Stimulated activated CD8-positive, alpha-beta memory T cell treated with anti-CD3 and anti-CD28 coated beads, Interleukin-7, amount 100 ng/mL, for 1 hour (primary cell): ENCODE measurements around the gene ACSL5.

Source experiments
- DNase-seq, 2 donors: peaks; one replicate each; pipeline ENCODE4 v3.0.0-alpha.2; 2020; ENCODE audit warnings: low read depth in 2 of 2

The ACSL5 gene, protein sequence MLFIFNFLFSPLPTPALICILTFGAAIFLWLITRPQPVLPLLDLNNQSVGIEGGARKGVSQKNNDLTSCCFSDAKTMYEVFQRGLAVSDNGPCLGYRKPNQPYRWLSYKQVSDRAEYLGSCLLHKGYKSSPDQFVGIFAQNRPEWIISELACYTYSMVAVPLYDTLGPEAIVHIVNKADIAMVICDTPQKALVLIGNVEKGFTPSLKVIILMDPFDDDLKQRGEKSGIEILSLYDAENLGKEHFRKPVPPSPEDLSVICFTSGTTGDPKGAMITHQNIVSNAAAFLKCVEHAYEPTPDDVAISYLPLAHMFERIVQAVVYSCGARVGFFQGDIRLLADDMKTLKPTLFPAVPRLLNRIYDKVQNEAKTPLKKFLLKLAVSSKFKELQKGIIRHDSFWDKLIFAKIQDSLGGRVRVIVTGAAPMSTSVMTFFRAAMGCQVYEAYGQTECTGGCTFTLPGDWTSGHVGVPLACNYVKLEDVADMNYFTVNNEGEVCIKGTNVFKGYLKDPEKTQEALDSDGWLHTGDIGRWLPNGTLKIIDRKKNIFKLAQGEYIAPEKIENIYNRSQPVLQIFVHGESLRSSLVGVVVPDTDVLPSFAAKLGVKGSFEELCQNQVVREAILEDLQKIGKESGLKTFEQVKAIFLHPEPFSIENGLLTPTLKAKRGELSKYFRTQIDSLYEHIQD

GRCh38 chr10:112373912-112374338 lies at the start of gene ACSL5:
Gene ACSL5, plus strand, starts transcription at chr10:112374116. Its CDS starts 20,831 bp downstream, at chr10:112394947.
- DNase-seq: no peak

GRCh38 chr10:112327678-112328077 lies 46.2 kb upstream of the ACSL5 start:
- no peak for DNase-seq

DNA sequence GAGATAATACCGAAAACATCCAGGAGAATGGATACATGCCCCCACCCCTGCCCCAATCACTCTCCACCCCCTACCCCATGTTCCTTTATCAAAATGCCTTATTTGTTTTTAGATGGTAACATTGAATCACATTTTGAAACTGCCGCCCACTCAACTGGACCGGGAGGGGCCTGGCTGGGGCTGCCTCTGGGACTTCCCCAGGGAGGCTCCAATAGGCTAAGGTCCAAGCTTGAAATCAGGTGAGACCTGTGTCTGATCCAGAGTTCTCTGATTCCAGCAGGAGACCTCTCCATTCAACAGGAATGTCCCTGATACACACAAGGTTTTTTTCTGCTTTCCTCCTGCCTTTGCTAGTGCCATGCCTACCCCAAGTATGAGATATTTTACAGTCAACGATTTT lies 43.8 kb upstream of the ACSL5 start:
- no peak for DNase-seq

GRCh38 chr10:112330607-112331160 lies 43.2 kb upstream of the ACSL5 start:
- DNase-seq: no peak

- no peak for DNase-seq
Measured at GRCh38 chr10:112332022-112332421, 41.9 kb upstream of the ACSL5 start.

GRCh38 chr10:112332509-112333228 lies 41.2 kb upstream of the ACSL5 start:
- no peak for DNase-seq

GRCh38 chr10:112333452-112333851 lies 40.5 kb upstream of the ACSL5 start:
- DNase-seq: no peak

DNA sequence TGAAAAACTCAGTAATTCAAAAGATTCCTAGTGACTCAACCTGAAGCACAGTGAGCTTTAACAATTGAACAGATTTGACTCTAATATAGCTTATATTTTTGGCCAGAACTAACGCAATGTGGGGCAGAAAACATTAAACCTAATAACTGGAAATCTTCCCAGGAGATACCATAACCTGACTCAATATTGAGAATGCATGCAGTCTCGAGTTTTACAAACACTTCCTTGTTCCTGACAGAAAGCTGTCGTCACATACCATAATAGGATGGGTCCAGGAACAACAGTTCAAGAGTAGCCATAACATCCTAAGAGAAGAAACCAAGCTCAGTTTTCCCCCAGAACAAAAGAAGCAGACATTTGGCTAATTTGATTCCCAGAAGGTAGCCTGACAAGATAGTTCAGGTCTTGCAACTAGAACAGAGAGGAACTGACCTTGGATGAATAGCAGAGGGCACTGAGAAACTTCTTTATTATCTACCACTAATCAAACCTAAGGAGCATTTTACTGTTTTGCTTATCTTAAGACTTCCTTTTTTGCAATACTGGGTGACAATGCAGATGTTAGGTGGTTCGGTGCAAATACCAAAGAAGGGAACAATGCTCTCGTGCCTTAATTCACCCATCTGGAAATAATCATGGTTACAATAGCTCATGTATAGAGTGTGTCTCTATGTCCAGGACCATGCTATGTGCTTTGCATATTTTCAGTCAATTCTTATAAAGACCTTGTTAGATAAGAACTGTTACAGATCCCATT lies 38.6 kb upstream of the ACSL5 start:
- no peak for DNase-seq

DNA sequence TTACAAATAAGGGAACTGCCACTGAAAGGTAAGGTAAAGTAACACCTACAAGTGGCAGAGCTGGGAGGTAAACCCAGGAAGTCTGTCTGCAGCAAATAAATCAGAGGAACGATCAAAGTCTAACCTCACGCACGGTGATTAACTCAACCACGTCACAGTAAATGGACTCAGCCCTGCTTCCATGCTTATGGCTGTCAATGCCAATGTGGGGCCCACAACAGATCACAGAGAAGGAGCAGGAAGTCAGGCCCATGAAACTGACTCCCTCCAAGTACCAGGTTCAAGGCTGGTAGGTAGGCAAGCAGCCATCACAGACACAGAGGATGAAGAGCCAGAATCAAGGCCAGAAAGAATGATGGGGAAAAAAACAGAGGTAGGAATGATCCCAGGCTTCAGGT lies 38.0 kb upstream of the ACSL5 start:
- no peak for DNase-seq

GRCh38 chr10:112336556-112337201 lies 37.2 kb upstream of the ACSL5 start:
- no peak for DNase-seq

GRCh38 chr10:112338957-112339356 lies 35.0 kb upstream of the ACSL5 start:
- DNase-seq: no peak

GRCh38 chr10:112340601-112341000 lies 33.3 kb upstream of the ACSL5 start:
- no peak for DNase-seq

DNA sequence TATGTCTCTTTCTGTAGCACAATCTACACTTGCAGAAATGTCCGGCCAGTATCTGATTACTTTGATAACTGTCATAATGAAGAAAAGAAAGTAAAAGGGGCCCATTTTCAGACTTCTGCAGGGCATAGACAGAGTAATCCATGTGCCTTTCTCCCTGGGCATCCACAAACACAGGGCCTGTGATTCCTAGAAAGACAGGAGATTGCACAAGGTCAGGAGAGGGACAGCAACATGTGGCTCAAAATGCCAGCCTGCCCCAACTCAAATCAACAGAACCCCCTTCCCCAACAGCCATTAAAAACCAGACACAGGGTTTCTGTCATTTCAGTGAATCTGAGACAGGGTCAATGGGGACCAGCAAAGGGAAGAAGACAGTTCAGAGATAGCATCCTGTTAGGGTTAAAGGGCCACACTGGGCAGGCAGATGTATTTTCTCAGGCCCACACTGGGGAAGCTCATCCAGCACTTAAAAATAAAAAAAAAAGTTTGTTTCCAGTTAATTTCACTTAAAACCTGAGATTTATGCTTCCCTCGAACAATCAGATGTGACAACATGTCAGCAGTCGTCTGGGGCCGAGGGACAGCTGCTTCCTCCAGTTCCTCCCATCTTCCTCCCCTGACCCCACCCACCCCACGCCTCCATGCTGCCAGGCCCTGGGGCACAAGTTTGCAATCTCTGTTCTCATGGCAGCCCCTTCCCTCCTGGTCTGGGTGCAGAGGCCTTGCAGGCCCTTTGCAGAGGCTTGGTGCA lies 30.7 kb upstream of the ACSL5 start:
- DNase-seq: no peak

- no peak for DNase-seq
Measured at GRCh38 chr10:112344261-112344660, 29.7 kb upstream of the ACSL5 start.

DNA sequence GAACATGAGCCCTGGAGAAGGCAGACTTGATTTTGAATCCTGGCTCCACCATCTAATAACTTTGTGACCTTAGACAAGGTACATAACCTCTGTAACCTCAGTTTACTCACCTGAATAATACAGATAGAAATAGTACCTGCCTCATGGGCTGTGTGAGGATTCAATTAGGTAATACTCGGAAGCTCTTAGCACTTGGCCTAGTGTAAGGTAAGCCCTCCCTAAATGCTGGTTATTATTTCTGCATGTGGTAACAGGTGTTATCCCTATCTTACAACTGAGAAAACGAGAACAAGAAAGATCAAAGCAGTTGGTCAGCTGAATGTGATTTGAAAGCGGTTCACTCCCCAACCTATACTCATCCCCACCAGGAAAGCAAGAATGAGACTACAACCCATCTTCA lies 28.7 kb upstream of the ACSL5 start:
- DNase-seq: no peak

DNA sequence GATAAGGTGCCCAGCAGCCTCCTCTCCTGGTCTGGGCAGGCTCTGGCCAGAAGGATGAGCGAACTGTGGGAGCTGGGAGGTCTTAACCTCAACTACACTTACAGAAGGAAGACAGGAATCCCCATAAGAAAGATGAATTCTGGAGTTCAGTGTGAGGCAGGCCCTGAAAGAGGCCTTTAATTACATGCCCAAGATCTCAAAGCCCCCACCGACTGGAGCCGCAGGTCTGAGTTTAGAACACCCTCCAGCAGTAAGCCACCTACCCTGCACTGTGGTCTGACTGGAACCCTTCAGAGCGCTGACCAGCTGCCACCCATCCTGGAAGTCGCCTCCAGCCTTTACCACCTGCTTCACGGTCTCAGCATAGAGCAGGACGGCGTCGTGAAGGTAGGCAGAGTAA lies 28.2 kb upstream of the ACSL5 start:
- no peak for DNase-seq

DNA sequence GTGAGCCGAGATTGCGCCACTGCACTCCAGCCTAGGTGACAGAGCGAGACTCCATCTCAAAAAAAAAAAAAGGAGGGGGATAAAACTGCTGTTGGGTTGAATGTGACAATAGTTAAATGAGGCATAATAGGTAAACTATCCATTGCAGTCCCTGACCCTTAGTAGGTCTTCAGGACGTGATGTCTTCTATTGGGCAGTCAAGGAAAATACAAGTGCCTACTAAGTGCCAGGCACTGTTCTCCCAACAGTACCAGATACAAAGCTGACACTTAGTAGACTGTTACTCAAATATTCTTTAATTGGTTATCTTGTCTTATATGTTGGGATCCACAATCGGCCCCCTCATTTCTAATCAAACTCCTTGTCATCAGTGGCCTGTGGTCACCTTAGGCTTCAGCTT lies 27.1 kb upstream of the ACSL5 start:
- DNase-seq: no peak

GRCh38 chr10:112347709-112348671 lies 25.9 kb upstream of the ACSL5 start:
- DNase-seq: no peak

GRCh38 chr10:112348759-112349158 lies 25.2 kb upstream of the ACSL5 start:
- DNase-seq: no peak
